GM12878 (cell line): ENCODE data around the gene RPS6KA3. TPM values are rescaled to one million over a fixed set of nuclear protein-coding genes. Genes with fewer than 3 reads are reported as not detected.

Experiments used
- ATAC-seq: fragments of 200-7000 bp; cut with Tn5 transposase; 3 replicates; pipeline ENCODE4 v1.9.1; 2020; ENCODE audit warnings: mild to moderate bottlenecking, moderate library complexity
- BruUV-seq: library from RNA; stranded (reverse); fragments of 400-500 nt; replicated peaks from 2 replicates; lab custom pipeline; 2021; lab: Mats Ljungman, UMichigan
- CTCF ChIA-PET: fragments of 300-600 bp; sonication (Branson Sonifier 250); formaldehyde crosslinking; extraction: SDS; loops from one replicate; lab custom pipeline; 2021; ENCODE audit warnings: inconsistent platforms; lab: Yijun Ruan, JAX
- POLR2A ChIA-PET: fragments of 350-600 bp; formaldehyde crosslinking; extraction: SDS; loops from one replicate; lab custom pipeline; 2021; ENCODE audit warnings: inconsistent platforms; lab: Charles Lee
- RAD21 ChIA-PET: fragments of 300-600 bp; sonication (Branson Sonifier 250); formaldehyde crosslinking; loops from one replicate; lab custom pipeline; 2023; ENCODE audit warnings: antibody characterized with exemption; ENCODE audit not compliant: unreplicated experiment; lab: Charles Lee
- SMC1A ChIA-PET: fragments of 300-600 bp; sonication (Branson Sonifier 250); formaldehyde crosslinking; loops from one replicate; lab custom pipeline; 2023; ENCODE audit not compliant: unreplicated experiment, uncharacterized antibody; lab: Charles Lee
- DNase-seq: peaks from one replicate; pipeline ENCODE4 v3.0.0-alpha.2; 2011; ENCODE audit warnings: low read depth, low spot score
- FAIRE-seq: peaks from 3 replicates; lab custom pipeline; 2011; peaks lifted over from hg19 to GRCh38; lab: Jason Lieb, UNC
- H2AFZ ChIP-seq: 2 replicates; pipeline ENCODE4 v1.6.0; 2011; ENCODE audit warnings: low read depth, low read length, control low read depth; ENCODE audit not compliant: control insufficient read depth
- H3K27ac ChIP-seq: 2 replicates; pipeline ENCODE4 v1.5.1; 2011; ENCODE audit warnings: control low read depth; ENCODE audit not compliant: control insufficient read depth, insufficient read depth
- H3K27me3 ChIP-seq, 2 experiments: replicated peaks in 1 of 2; 2 replicates each; pipeline versions ENCODE4 v1.6.0 to v1.6.1; 2011; ENCODE audit warnings: low read length in 1 of 2; ENCODE audit not compliant: control insufficient read depth in 2 of 2, insufficient read depth in 2 of 2
- H3K36me3 ChIP-seq, 2 experiments: 2 replicates each; pipeline ENCODE4 v1.5.1; 2011; ENCODE audit warnings: low read length in 1 of 2; ENCODE audit not compliant: control insufficient read depth in 2 of 2, insufficient read depth in 2 of 2
- H3K4me1 ChIP-seq: 2 replicates; pipeline ENCODE4 v1.6.1; 2011; ENCODE audit warnings: mild to moderate bottlenecking, low read length, moderate library complexity, mixed read lengths; ENCODE audit not compliant: control insufficient read depth, insufficient read depth
- H3K4me2 ChIP-seq: 2 replicates; pipeline ENCODE4 v1.6.0; 2011; ENCODE audit warnings: control low read depth; ENCODE audit not compliant: control insufficient read depth, insufficient read depth
- H3K4me3 ChIP-seq: fragments of 200-600 bp; sonication (generic); 2 replicates; pipeline ENCODE4 v1.5.1; 2016
- H3K79me2 ChIP-seq: 2 replicates; pipeline ENCODE4 v1.6.0; 2011; ENCODE audit warnings: low read length; ENCODE audit not compliant: control insufficient read depth, insufficient read depth
- H3K9ac ChIP-seq: 2 replicates; pipeline ENCODE4 v1.8.0; 2011; ENCODE audit warnings: low read length, control low read depth, mixed read lengths; ENCODE audit not compliant: control insufficient read depth, insufficient read depth
- H3K9me3 ChIP-seq: replicated peaks from 3 replicates; pipeline ENCODE4 v1.5.1; 2011; ENCODE audit warnings: mild to moderate bottlenecking, low read length; ENCODE audit not compliant: control insufficient read depth, insufficient read depth
- H4K20me1 ChIP-seq: 2 replicates; pipeline ENCODE4 v1.6.0; 2011; ENCODE audit not compliant: control insufficient read depth, insufficient read depth
- CBFB ChIP-seq: IDR thresholded peaks from 2 replicates; pipeline ENCODE4 v1.6.1; 2016; ENCODE audit warnings: antibody characterized with exemption, low read depth
- HSF1 ChIP-seq: fragments of 150-350 bp; IDR thresholded peaks from 2 replicates; pipeline ENCODE4 v1.6.1; 2014; ENCODE audit warnings: mild to moderate bottlenecking, low read depth, low read length
- NRF1 ChIP-seq: conservative IDR thresholded peaks from 2 replicates; pipeline ENCODE4 v1.6.1; 2011; ENCODE audit warnings: mild to moderate bottlenecking, low read depth, low read length, improper control_type of control experiment
- POLR2AphosphoS5 ChIP-seq: IDR thresholded peaks from 2 replicates; pipeline ENCODE4 v1.6.1; 2011; ENCODE audit warnings: mild to moderate bottlenecking, low read length, inconsistent platforms
- SMARCA5 ChIP-seq: fragments of 450-650 bp; IDR thresholded peaks from 2 replicates; pipeline ENCODE4 v1.6.1; 2017; ENCODE audit warnings: mild to moderate bottlenecking
- WGBS: methylation state at CpG from one replicate; pipeline ENCODE4 v1.1.6; 2016; ENCODE audit warnings: low lambda C conversion rate; ENCODE audit not compliant: insufficient replicate concordance, insufficient coverage; ENCODE audit errors: missing lambda C conversion rate; 5-methylcytosine and 5-hydroxymethylcytosine counted together
- in situ Hi-C: fragments of 300-500 bp; cut with MboI; formaldehyde crosslinking; loops from 9 replicates; pipeline ENCODE4 v1.14.3; 2018; ENCODE audit warnings: mixed read lengths
- intact Hi-C: fragments of 100-400 bp; cut with micrococcal nuclease; formaldehyde crosslinking; loops from one replicate; pipeline ENCODE4 v1.14.2; 2022; ENCODE audit not compliant: unreplicated experiment
- polyA plus RNA-seq, 11 experiments: library from polyadenylated mRNA; depleted of rRNA in 4 of 11; unstranded in 6 of 11; stranded (reverse) in 5 of 11; fragments of >200 nt; fragmentation: Nextera tagmentation in 4 of 11; fragmentation: Illumina TruSeq in 1 of 11; extraction: Ambion mirVana in 4 of 11; extraction: Trizol in 1 of 11; gene quantifications; 1 replicate in 1 of 11; 2 replicates in 10 of 11; pipeline versions ENCODE4 v1.2.1 to v1.2.3, GENCODE V29; 2011 to 2016; ENCODE audit warnings: inconsistent platforms in 2 of 11, missing spikeins in 2 of 11, low read depth in 1 of 11
- total RNA-seq, 4 experiments: library from RNA; depleted of rRNA in 3 of 4; stranded (reverse); fragments of >200 nt in 3 of 4; fragmentation: Illumina TruSeq in 1 of 4; extraction: Trizol in 1 of 4; gene quantifications; 2 replicates each; pipeline versions ENCODE4 v1.2.1 to v1.2.3, GENCODE V29; 2013 to 2021
- TF ChIP-seq, protein P1 (sequence below): fragments of 450-650 bp; IDR thresholded peaks from 2 replicates; pipeline ENCODE4 v1.6.1; 2017; ENCODE audit warnings: mild to moderate bottlenecking, moderate library complexity
- TF ChIP-seq, protein P2 (sequence below): IDR thresholded peaks from 2 replicates; pipeline ENCODE4 v1.6.1; 2012; ENCODE audit warnings: low read length, inconsistent platforms
- TF ChIP-seq, protein P3 (sequence below): IDR thresholded peaks from 2 replicates; pipeline ENCODE4 v1.6.1; 2011; ENCODE audit warnings: borderline replicate concordance, low read depth, mild to moderate bottlenecking, moderate library complexity, low read length; ENCODE audit not compliant: insufficient read depth, poor library complexity, severe bottlenecking

Gene RPS6KA3
- total and polyA plus RNA-seq, 10 of the 15 experiments (the other 5 are each of a cell fraction or from before 2014, with no cell fraction given), result 2.8 to 35.6 (median 15.8) TPM

DNA sequence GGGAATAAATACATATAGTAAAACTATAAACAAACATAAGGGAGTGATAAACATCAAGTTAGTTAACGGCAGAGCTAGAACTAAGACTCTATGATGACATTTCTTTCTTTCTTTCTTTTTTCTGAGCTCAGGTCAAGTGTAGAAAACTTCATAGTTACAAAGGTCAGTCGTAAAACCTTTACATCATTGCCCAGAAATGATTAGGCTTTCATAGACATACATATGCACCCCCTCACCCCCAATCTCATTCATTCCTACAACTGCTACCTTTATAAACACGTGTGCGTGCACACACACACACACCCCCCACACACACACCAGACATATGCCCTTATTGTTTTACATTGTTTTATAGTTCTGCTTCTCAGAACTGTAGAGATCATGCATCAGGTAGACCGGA lies 130.8 kb downstream of the RPS6KA3 start (continued):
- TF ChIP-seq, protein P1, sequence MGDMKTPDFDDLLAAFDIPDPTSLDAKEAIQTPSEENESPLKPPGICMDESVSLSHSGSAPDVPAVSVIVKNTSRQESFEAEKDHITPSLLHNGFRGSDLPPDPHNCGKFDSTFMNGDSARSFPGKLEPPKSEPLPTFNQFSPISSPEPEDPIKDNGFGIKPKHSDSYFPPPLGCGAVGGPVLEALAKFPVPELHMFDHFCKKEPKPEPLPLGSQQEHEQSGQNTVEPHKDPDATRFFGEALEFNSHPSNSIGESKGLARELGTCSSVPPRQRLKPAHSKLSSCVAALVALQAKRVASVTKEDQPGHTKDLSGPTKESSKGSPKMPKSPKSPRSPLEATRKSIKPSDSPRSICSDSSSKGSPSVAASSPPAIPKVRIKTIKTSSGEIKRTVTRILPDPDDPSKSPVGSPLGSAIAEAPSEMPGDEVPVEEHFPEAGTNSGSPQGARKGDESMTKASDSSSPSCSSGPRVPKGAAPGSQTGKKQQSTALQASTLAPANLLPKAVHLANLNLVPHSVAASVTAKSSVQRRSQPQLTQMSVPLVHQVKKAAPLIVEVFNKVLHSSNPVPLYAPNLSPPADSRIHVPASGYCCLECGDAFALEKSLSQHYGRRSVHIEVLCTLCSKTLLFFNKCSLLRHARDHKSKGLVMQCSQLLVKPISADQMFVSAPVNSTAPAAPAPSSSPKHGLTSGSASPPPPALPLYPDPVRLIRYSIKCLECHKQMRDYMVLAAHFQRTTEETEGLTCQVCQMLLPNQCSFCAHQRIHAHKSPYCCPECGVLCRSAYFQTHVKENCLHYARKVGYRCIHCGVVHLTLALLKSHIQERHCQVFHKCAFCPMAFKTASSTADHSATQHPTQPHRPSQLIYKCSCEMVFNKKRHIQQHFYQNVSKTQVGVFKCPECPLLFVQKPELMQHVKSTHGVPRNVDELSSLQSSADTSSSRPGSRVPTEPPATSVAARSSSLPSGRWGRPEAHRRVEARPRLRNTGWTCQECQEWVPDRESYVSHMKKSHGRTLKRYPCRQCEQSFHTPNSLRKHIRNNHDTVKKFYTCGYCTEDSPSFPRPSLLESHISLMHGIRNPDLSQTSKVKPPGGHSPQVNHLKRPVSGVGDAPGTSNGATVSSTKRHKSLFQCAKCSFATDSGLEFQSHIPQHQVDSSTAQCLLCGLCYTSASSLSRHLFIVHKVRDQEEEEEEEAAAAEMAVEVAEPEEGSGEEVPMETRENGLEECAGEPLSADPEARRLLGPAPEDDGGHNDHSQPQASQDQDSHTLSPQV, result no peak
- no peak for TF ChIP-seq HSF1
- TF ChIP-seq CBFB, result no peak

DNA sequence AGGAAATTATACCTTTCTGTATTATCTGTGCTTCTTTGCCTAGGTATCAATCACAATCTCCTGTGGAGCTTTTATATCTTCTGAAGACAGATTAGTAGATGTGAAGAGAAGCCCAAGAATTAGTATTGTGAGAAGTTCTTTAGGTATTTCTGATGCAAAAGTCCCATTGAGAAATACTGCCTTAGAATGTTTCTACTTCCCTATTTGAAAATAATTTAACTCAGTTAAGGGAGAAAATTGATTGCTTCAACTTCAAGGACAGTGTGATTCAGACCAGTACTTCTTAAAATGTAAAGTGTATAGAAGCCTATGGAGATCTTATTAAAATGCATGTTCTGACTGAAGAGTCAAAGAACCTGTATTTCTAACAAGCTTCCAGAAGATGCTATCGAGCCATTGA lies 134.0 kb downstream of the RPS6KA3 start:
- SMC1A ChIA-PET, result interaction anchor here (0.9 to 1.8 kb wide), 3 partner anchors 12 to 228 kb away, joined by 4 to 7 read pairs (median 4); no protein-coding TSS in a partner anchor
- Histone ChIP-seq H4K20me1 (no peaks in the 10 kb centered on the region), H3K27me3 (no peaks in the 10 kb centered on the region), H3K9me3 (no peaks in the 10 kb centered on the region), H3K36me3 (peaks cover 0 to 40% of the 10 kb centered on the region in 2 experiments), H2AFZ (no peak overlapping the region), H3K27ac (no peak overlapping the region), H3K4me1 (no peaks in the 10 kb centered on the region), H3K9ac (no peak overlapping the region), H3K4me2 (no peak overlapping the region), H3K4me3 (no peak overlapping the region), H3K79me2 (peaks cover 8% of the 10 kb centered on the region)
- POLR2A ChIA-PET, result interaction anchor here (0.6 kb wide), 1 partner anchor 222 kb away, joined by 3 read pairs; no protein-coding TSS in a partner anchor
- no TSS peak for BruUV-seq
- FAIRE-seq, result no peak
- intact Hi-C loops, result loop anchor here (5.0 kb wide), 1 partner anchor 220 kb away; no protein-coding TSS in a partner anchor
- DNase-seq, result no peak
- ATAC-seq, result peak; percentile 10; the same call in 1 of the 3 replicates
- in situ Hi-C loops, result no loop called here
- 70% methylated on average over 1 of the region's 1 CpG for WGBS
- RAD21 ChIA-PET, result interaction anchor here (0.9 to 1.2 kb wide), 3 partner anchors 9 to 386 kb away, joined by 3 to 4 read pairs (median 3); partner anchors contain the start of gene EIF1AX
- TF ChIP-seq SMARCA5 (no peak), POLR2AphosphoS5 (no peak), NRF1 (no peak)
- TF ChIP-seq, protein P2, sequence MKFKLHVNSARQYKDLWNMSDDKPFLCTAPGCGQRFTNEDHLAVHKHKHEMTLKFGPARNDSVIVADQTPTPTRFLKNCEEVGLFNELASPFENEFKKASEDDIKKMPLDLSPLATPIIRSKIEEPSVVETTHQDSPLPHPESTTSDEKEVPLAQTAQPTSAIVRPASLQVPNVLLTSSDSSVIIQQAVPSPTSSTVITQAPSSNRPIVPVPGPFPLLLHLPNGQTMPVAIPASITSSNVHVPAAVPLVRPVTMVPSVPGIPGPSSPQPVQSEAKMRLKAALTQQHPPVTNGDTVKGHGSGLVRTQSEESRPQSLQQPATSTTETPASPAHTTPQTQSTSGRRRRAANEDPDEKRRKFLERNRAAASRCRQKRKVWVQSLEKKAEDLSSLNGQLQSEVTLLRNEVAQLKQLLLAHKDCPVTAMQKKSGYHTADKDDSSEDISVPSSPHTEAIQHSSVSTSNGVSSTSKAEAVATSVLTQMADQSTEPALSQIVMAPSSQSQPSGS, result no peak
- TF ChIP-seq, protein P3, sequence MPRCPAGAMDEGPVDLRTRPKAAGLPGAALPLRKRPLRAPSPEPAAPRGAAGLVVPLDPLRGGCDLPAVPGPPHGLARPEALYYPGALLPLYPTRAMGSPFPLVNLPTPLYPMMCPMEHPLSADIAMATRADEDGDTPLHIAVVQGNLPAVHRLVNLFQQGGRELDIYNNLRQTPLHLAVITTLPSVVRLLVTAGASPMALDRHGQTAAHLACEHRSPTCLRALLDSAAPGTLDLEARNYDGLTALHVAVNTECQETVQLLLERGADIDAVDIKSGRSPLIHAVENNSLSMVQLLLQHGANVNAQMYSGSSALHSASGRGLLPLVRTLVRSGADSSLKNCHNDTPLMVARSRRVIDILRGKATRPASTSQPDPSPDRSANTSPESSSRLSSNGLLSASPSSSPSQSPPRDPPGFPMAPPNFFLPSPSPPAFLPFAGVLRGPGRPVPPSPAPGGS, result no peak
- CTCF ChIA-PET, result interaction anchor here (0.7 to 2.4 kb wide), 5 partner anchors 9 to 388 kb away, joined by 3 to 6 read pairs (median 3); partner anchors contain the start of gene EIF1AX
